GM12878 (cell line): ENCODE data around the gene GUCY1A2. TPM values are rescaled to one million over a fixed set of nuclear protein-coding genes. Genes with fewer than 3 reads are reported as not detected.

ENCODE experiments used
- ATAC-seq: fragments of 200-7000 bp; cut with Tn5 transposase; 3 replicates; pipeline ENCODE4 v1.9.1; 2020; ENCODE audit warnings: mild to moderate bottlenecking, moderate library complexity
- BruUV-seq: library from RNA; stranded (reverse); fragments of 400-500 nt; replicated peaks from 2 replicates; lab custom pipeline; 2021; lab: Mats Ljungman, UMichigan
- CTCF ChIA-PET: fragments of 300-600 bp; sonication (Branson Sonifier 250); formaldehyde crosslinking; extraction: SDS; loops from one replicate; lab custom pipeline; 2021; ENCODE audit warnings: inconsistent platforms; lab: Yijun Ruan, JAX
- POLR2A ChIA-PET: fragments of 350-600 bp; formaldehyde crosslinking; extraction: SDS; loops from one replicate; lab custom pipeline; 2021; ENCODE audit warnings: inconsistent platforms; lab: Charles Lee
- RAD21 ChIA-PET: fragments of 300-600 bp; sonication (Branson Sonifier 250); formaldehyde crosslinking; loops from one replicate; lab custom pipeline; 2023; ENCODE audit warnings: antibody characterized with exemption; ENCODE audit not compliant: unreplicated experiment; lab: Charles Lee
- SMC1A ChIA-PET: fragments of 300-600 bp; sonication (Branson Sonifier 250); formaldehyde crosslinking; loops from one replicate; lab custom pipeline; 2023; ENCODE audit not compliant: unreplicated experiment, uncharacterized antibody; lab: Charles Lee
- DNase-seq: peaks from one replicate; pipeline ENCODE4 v3.0.0-alpha.2; 2011; ENCODE audit warnings: low read depth, low spot score
- FAIRE-seq: peaks from 3 replicates; lab custom pipeline; 2011; peaks lifted over from hg19 to GRCh38; lab: Jason Lieb, UNC
- H2AFZ ChIP-seq: 2 replicates; pipeline ENCODE4 v1.6.0; 2011; ENCODE audit warnings: low read depth, low read length, control low read depth; ENCODE audit not compliant: control insufficient read depth
- H3K27ac ChIP-seq: 2 replicates; pipeline ENCODE4 v1.5.1; 2011; ENCODE audit warnings: control low read depth; ENCODE audit not compliant: control insufficient read depth, insufficient read depth
- H3K27me3 ChIP-seq, 2 experiments: replicated peaks in 1 of 2; 2 replicates each; pipeline versions ENCODE4 v1.6.0 to v1.6.1; 2011; ENCODE audit warnings: low read length in 1 of 2; ENCODE audit not compliant: control insufficient read depth in 2 of 2, insufficient read depth in 2 of 2
- H3K36me3 ChIP-seq, 2 experiments: 2 replicates each; pipeline ENCODE4 v1.5.1; 2011; ENCODE audit warnings: low read length in 1 of 2; ENCODE audit not compliant: control insufficient read depth in 2 of 2, insufficient read depth in 2 of 2
- H3K4me1 ChIP-seq: 2 replicates; pipeline ENCODE4 v1.6.1; 2011; ENCODE audit warnings: mild to moderate bottlenecking, low read length, moderate library complexity, mixed read lengths; ENCODE audit not compliant: control insufficient read depth, insufficient read depth
- H3K4me2 ChIP-seq: 2 replicates; pipeline ENCODE4 v1.6.0; 2011; ENCODE audit warnings: control low read depth; ENCODE audit not compliant: control insufficient read depth, insufficient read depth
- H3K4me3 ChIP-seq: fragments of 200-600 bp; sonication (generic); 2 replicates; pipeline ENCODE4 v1.5.1; 2016
- H3K79me2 ChIP-seq: 2 replicates; pipeline ENCODE4 v1.6.0; 2011; ENCODE audit warnings: low read length; ENCODE audit not compliant: control insufficient read depth, insufficient read depth
- H3K9ac ChIP-seq: 2 replicates; pipeline ENCODE4 v1.8.0; 2011; ENCODE audit warnings: low read length, control low read depth, mixed read lengths; ENCODE audit not compliant: control insufficient read depth, insufficient read depth
- H3K9me3 ChIP-seq: replicated peaks from 3 replicates; pipeline ENCODE4 v1.5.1; 2011; ENCODE audit warnings: mild to moderate bottlenecking, low read length; ENCODE audit not compliant: control insufficient read depth, insufficient read depth
- H4K20me1 ChIP-seq: 2 replicates; pipeline ENCODE4 v1.6.0; 2011; ENCODE audit not compliant: control insufficient read depth, insufficient read depth
- BCL3 ChIP-seq: IDR thresholded peaks from 2 replicates; pipeline ENCODE4 v1.6.1; 2011; ENCODE audit warnings: borderline replicate concordance, low read depth, mild to moderate bottlenecking, moderate library complexity, low read length; ENCODE audit not compliant: insufficient read depth, poor library complexity, severe bottlenecking
- CEBPB ChIP-seq, 2 experiments: fragments of 150-350 bp in 1 of 2; IDR thresholded peaks; 2 replicates each; pipeline ENCODE4 v1.6.1; 2012 to 2014; ENCODE audit warnings: low read depth in 2 of 2, low read length in 2 of 2, borderline replicate concordance in 1 of 2, inconsistent platforms in 1 of 2
- CREM ChIP-seq: IDR thresholded peaks from 2 replicates; pipeline ENCODE4 v1.6.1; 2014; ENCODE audit warnings: antibody characterized with exemption, low read depth
- GABPA ChIP-seq: IDR thresholded peaks from 2 replicates; pipeline ENCODE4 v1.6.1; 2014; ENCODE audit warnings: antibody characterized with exemption, low read depth, mild to moderate bottlenecking, inconsistent platforms
- HSF1 ChIP-seq: fragments of 150-350 bp; IDR thresholded peaks from 2 replicates; pipeline ENCODE4 v1.6.1; 2014; ENCODE audit warnings: mild to moderate bottlenecking, low read depth, low read length
- MAX ChIP-seq: IDR thresholded peaks from 2 replicates; pipeline ENCODE4 v1.6.1; 2012; ENCODE audit warnings: low read depth, low read length, improper control_type of control experiment
- NFIC ChIP-seq: IDR thresholded peaks from 2 replicates; pipeline ENCODE4 v1.6.1; 2012; ENCODE audit warnings: low read depth, mild to moderate bottlenecking, inconsistent platforms, low read length, moderate library complexity
- NFYA ChIP-seq: IDR thresholded peaks from 2 replicates; pipeline ENCODE4 v1.6.1; 2011; ENCODE audit warnings: low read depth, mild to moderate bottlenecking, low read length, improper control_type of control experiment, borderline replicate concordance
- NR2C1 ChIP-seq: fragments of 450-650 bp; IDR thresholded peaks from 2 replicates; pipeline ENCODE4 v1.6.1; 2017; ENCODE audit warnings: antibody characterized with exemption, mild to moderate bottlenecking, moderate library complexity
- PML ChIP-seq: IDR thresholded peaks from 2 replicates; pipeline ENCODE4 v1.6.1; 2012; ENCODE audit warnings: low read length, inconsistent platforms
- RB1 ChIP-seq: fragments of 450-650 bp; formaldehyde crosslinking; IDR thresholded peaks from 2 replicates; pipeline ENCODE4 v1.6.1; 2017; ENCODE audit warnings: mild to moderate bottlenecking, borderline replicate concordance
- RFX5 ChIP-seq: IDR thresholded peaks from 2 replicates; pipeline ENCODE4 v1.6.1; 2011; ENCODE audit warnings: low read depth, low read length, improper control_type of control experiment
- SMAD1 ChIP-seq: fragments of 450-650 bp; IDR thresholded peaks from 2 replicates; pipeline ENCODE4 v1.6.1; 2018; ENCODE audit warnings: mild to moderate bottlenecking, low read depth; ENCODE audit not compliant: partially characterized antibody
- SUZ12 ChIP-seq: fragments of 200-600 bp; sonication (generic); IDR thresholded peaks from one replicate; pipeline ENCODE4 v1.6.1; 2018; ENCODE audit warnings: antibody characterized with exemption, mild to moderate bottlenecking; ENCODE audit not compliant: unreplicated experiment
- TARDBP ChIP-seq: IDR thresholded peaks from 2 replicates; pipeline ENCODE4 v1.6.1; 2016; ENCODE audit warnings: borderline replicate concordance
- ZNF384 ChIP-seq: IDR thresholded peaks from 2 replicates; pipeline ENCODE4 v1.6.1; 2012; ENCODE audit warnings: low read depth, mild to moderate bottlenecking, low read length, improper control_type of control experiment, borderline replicate concordance
- WGBS: methylation state at CpG from one replicate; pipeline ENCODE4 v1.1.6; 2016; ENCODE audit warnings: low lambda C conversion rate; ENCODE audit not compliant: insufficient replicate concordance, insufficient coverage; ENCODE audit errors: missing lambda C conversion rate; 5-methylcytosine and 5-hydroxymethylcytosine counted together
- in situ Hi-C: fragments of 300-500 bp; cut with MboI; formaldehyde crosslinking; loops from 9 replicates; pipeline ENCODE4 v1.14.3; 2018; ENCODE audit warnings: mixed read lengths
- intact Hi-C: fragments of 100-400 bp; cut with micrococcal nuclease; formaldehyde crosslinking; loops from one replicate; pipeline ENCODE4 v1.14.2; 2022; ENCODE audit not compliant: unreplicated experiment
- polyA plus RNA-seq, 11 experiments: library from polyadenylated mRNA; depleted of rRNA in 4 of 11; unstranded in 6 of 11; stranded (reverse) in 5 of 11; fragments of >200 nt; fragmentation: Nextera tagmentation in 4 of 11; fragmentation: Illumina TruSeq in 1 of 11; extraction: Ambion mirVana in 4 of 11; extraction: Trizol in 1 of 11; gene quantifications; 1 replicate in 1 of 11; 2 replicates in 10 of 11; pipeline versions ENCODE4 v1.2.1 to v1.2.3, GENCODE V29; 2011 to 2016; ENCODE audit warnings: inconsistent platforms in 2 of 11, missing spikeins in 2 of 11, low read depth in 1 of 11
- total RNA-seq, 4 experiments: library from RNA; depleted of rRNA in 3 of 4; stranded (reverse); fragments of >200 nt in 3 of 4; fragmentation: Illumina TruSeq in 1 of 4; extraction: Trizol in 1 of 4; gene quantifications; 2 replicates each; pipeline versions ENCODE4 v1.2.1 to v1.2.3, GENCODE V29; 2013 to 2021

Gene GUCY1A2
- total and polyA plus RNA-seq, 10 of the 15 experiments (the other 5 are each of a cell fraction or from before 2014, with no cell fraction given) = under 0.01 to 0.03 (median under 0.01) TPM; not detected in 4

- ChIA-PET CTCF (interaction anchor here (1.2 kb wide), 1 partner anchor 13 kb away, joined by 3 read pairs; no protein-coding TSS in a partner anchor), SMC1A (interaction anchor here (1.1 kb wide), 1 partner anchor 446 kb away, joined by 3 read pairs; no protein-coding TSS in a partner anchor), RAD21 (no interaction called here), POLR2A (no interaction called here)
- FAIRE-seq (no peak), ATAC-seq (no peak), DNase-seq (no peak)
- Histone ChIP-seq H3K27ac (no peak overlapping the region), H3K4me1 (no peaks in the 10 kb centered on the region), H4K20me1 (no peaks in the 10 kb centered on the region), H2AFZ (no peak overlapping the region), H3K9ac (no peak overlapping the region), H3K9me3 (no peaks in the 10 kb centered on the region), H3K36me3 (no peaks in the 10 kb centered on the region), H3K4me2 (no peak overlapping the region), H3K79me2 (no peaks in the 10 kb centered on the region), H3K4me3 (no peak overlapping the region), H3K27me3 (no peaks in the 10 kb centered on the region)
- intact Hi-C loops (no loop called here), in situ Hi-C loops (no loop called here)
- whole genome bisulfite sequencing = 53% methylated on average over 1 of the region's 1 CpG
- no peak for TF ChIP-seq NFIC
- no TSS peak for BruUV-seq
Observed at GRCh38 chr11:106670069-106670468, 348.2 kb downstream of the GUCY1A2 start.

- WGBS = 0% methylated on average over 2 of the region's 2 CpGs
- Histone ChIP-seq H2AFZ (no peak overlapping the region), H3K27me3 (no peaks in the 10 kb centered on the region), H3K4me1 (no peaks in the 10 kb centered on the region), H4K20me1 (no peaks in the 10 kb centered on the region), H3K36me3 (no peaks in the 10 kb centered on the region), H3K9ac (no peak overlapping the region), H3K9me3 (no peaks in the 10 kb centered on the region), H3K79me2 (no peaks in the 10 kb centered on the region), H3K4me2 (no peak overlapping the region), H3K4me3 (no peak overlapping the region), H3K27ac (no peak overlapping the region)
- DNase-seq = no peak
- intact Hi-C loops (no loop called here), in situ Hi-C loops (no loop called here)
- ATAC-seq = no peak
- BruUV-seq = no TSS peak
- FAIRE-seq = no peak
- CTCF ChIA-PET = no interaction called here
- RAD21 ChIA-PET = no interaction called here
- SMC1A ChIA-PET = no interaction called here
- POLR2A ChIA-PET = no interaction called here
- no peak for TF ChIP-seq NFYA
- no peak for TF ChIP-seq CREM
- no peak for TF ChIP-seq GABPA
- no peak for TF ChIP-seq NR2C1
- no peak for TF ChIP-seq TARDBP
- no peak for TF ChIP-seq RFX5
- no peak for TF ChIP-seq HSF1
- TF ChIP-seq SMAD1 = no peak
- TF ChIP-seq BCL3 = no peak
- no peak for TF ChIP-seq RB1
- TF ChIP-seq SUZ12 = no peak
- no peak for TF ChIP-seq ZNF384
- no peak for TF ChIP-seq MAX
- TF ChIP-seq PML = no peak
- TF ChIP-seq CEBPB (IDR thresholded peaks at IDR 0.05; ENCODE audit: borderline replicate concordance in 1 of 2, low read depth in 2 of 2, low read length in 2 of 2) = no peak
Observed at GRCh38 chr11:106668147-106668546, 350.1 kb downstream of the GUCY1A2 start.
